NB4 (cell line): ENCODE data around the gene ARHGEF16.

Source experiments
- POLR2A ChIP-seq: IDR thresholded peaks from 2 replicates; pipeline ENCODE4 v1.6.1; 2011; ENCODE audit warnings: mild to moderate bottlenecking; ENCODE audit not compliant: insufficient read length; ENCODE audit errors: extremely low read depth
- TF ChIP-seq, protein P1 (sequence below): IDR thresholded peaks from one replicate; pipeline ENCODE4 v1.5.1; 2012; ENCODE audit warnings: low read depth, low read length

DNA sequence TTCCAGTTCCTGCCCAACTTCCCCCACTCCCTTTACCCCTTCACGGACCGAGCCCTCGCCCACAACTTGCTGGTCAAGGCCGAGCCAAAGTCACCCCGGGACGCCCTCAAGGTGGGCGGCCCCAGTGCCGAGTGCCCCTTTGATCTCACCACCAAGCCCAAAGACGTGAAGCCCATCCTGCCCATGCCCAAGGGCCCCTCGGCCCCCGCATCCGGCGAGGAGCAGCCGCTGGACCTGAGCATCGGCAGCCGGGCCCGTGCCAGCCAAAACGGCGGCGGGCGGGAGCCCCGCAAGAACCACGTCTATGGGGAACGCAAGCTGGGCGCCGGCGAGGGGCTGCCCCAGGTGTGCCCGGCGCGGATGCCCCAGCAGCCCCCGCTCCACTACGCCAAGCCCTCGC is 42.1 kb upstream of the ARHGEF16 start:
- TF ChIP-seq, protein P1, sequence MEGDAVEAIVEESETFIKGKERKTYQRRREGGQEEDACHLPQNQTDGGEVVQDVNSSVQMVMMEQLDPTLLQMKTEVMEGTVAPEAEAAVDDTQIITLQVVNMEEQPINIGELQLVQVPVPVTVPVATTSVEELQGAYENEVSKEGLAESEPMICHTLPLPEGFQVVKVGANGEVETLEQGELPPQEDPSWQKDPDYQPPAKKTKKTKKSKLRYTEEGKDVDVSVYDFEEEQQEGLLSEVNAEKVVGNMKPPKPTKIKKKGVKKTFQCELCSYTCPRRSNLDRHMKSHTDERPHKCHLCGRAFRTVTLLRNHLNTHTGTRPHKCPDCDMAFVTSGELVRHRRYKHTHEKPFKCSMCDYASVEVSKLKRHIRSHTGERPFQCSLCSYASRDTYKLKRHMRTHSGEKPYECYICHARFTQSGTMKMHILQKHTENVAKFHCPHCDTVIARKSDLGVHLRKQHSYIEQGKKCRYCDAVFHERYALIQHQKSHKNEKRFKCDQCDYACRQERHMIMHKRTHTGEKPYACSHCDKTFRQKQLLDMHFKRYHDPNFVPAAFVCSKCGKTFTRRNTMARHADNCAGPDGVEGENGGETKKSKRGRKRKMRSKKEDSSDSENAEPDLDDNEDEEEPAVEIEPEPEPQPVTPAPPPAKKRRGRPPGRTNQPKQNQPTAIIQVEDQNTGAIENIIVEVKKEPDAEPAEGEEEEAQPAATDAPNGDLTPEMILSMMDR, result no peak
- no peak for TF ChIP-seq POLR2A
